Neural cell (in vitro differentiated cells): Measurements from ENCODE around the gene NFATC3.

Experiments used
- EZH2 ChIP-seq: fragments of 200-600, 300-800 bp; shearing (Covaris generic), sonication (generic); IDR thresholded peaks from 2 replicates; pipeline ENCODE4 v1.6.1; 2014; ENCODE audit warnings: antibody characterized with exemption, low read length, borderline replicate concordance, mild to moderate bottlenecking; ENCODE audit not compliant: insufficient read depth, poor library complexity, severe bottlenecking
- TF ChIP-seq, protein P1 (sequence below): fragments of 450-650 bp; IDR thresholded peaks from 2 replicates; pipeline ENCODE4 v1.5.1; 2014; ENCODE audit warnings: antibody characterized with exemption, mild to moderate bottlenecking, moderate library complexity; ENCODE audit not compliant: poor library complexity, severe bottlenecking

DNA sequence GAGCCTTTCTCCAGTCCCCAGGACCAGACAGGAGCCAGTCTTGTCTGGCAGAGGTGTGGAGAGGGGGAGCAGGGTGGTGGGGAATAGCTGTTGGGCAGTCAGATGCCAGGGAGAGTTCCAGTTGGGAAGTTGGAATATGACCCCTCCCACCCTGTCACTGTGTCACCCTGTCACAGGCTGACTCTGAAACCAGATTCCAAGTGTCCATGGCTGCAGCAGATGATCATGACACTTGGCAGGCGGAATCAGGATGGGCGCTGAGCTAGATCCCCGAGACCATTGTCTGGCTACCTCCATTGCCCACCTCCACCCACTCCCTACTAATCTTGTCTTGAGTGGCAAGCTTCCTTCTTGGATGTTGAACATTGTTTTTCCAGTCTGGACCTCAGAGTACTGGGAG, 9.2 kb upstream of the NFATC3 start:
- TF ChIP-seq, protein P1, sequence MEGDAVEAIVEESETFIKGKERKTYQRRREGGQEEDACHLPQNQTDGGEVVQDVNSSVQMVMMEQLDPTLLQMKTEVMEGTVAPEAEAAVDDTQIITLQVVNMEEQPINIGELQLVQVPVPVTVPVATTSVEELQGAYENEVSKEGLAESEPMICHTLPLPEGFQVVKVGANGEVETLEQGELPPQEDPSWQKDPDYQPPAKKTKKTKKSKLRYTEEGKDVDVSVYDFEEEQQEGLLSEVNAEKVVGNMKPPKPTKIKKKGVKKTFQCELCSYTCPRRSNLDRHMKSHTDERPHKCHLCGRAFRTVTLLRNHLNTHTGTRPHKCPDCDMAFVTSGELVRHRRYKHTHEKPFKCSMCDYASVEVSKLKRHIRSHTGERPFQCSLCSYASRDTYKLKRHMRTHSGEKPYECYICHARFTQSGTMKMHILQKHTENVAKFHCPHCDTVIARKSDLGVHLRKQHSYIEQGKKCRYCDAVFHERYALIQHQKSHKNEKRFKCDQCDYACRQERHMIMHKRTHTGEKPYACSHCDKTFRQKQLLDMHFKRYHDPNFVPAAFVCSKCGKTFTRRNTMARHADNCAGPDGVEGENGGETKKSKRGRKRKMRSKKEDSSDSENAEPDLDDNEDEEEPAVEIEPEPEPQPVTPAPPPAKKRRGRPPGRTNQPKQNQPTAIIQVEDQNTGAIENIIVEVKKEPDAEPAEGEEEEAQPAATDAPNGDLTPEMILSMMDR = no peak
- TF ChIP-seq EZH2 = no peak
